Endothelial cell of umbilical vein (primary cell): ENCODE data around the gene RPLP1. TPM values are rescaled to one million over a fixed set of nuclear protein-coding genes. Genes with fewer than 3 reads are reported as not detected.

Source experiments
- BruUV-seq: library from RNA; stranded (reverse); fragments of 400-500 nt; replicated peaks from 2 replicates; lab custom pipeline; 2021; lab: Mats Ljungman, UMichigan
- CTCF ChIA-PET: fragments of 300-600, 350-600 bp; sonication (Branson Sonifier 250); formaldehyde crosslinking; loops from one replicate; lab custom pipeline; 2021; ENCODE audit warnings: antibody characterized with exemption, inconsistent platforms; lab: Charles Lee
- POLR2A ChIA-PET: fragments of 300-600, 350-600 bp; sonication (Branson Sonifier 250); formaldehyde crosslinking; loops from one replicate; lab custom pipeline; 2021; ENCODE audit warnings: antibody characterized with exemption, inconsistent platforms; lab: Charles Lee
- DNase-seq: peaks from one replicate; pipeline ENCODE4 v3.0.0-alpha.2; 2011; ENCODE audit warnings: low read depth, low spot score
- FAIRE-seq: peaks from 2 replicates; lab custom pipeline; 2011; peaks lifted over from hg19 to GRCh38; lab: Jason Lieb, UNC
- H2AFZ ChIP-seq: 2 replicates; pipeline ENCODE4 v1.6.0; 2012; ENCODE audit warnings: low read depth, low read length, control low read depth, inconsistent platforms
- H3K27ac ChIP-seq: 2 replicates; pipeline ENCODE4 v1.5.1; 2011; ENCODE audit warnings: low read depth, mild to moderate bottlenecking, control low read depth, low read length, moderate library complexity; ENCODE audit not compliant: insufficient read depth
- H3K27me3 ChIP-seq, 2 experiments: 2 replicates each; pipeline versions ENCODE4 v1.6.0 to v1.6.1; 2011; ENCODE audit warnings: low read length in 2 of 2, mixed read lengths in 1 of 2; ENCODE audit not compliant: control insufficient read depth in 2 of 2, insufficient read depth in 2 of 2
- H3K36me3 ChIP-seq, 2 experiments: 2 replicates in 1 of 2; 3 replicates in 1 of 2; pipeline ENCODE4 v1.5.1; 2011; ENCODE audit warnings: low read length in 2 of 2, mild to moderate bottlenecking in 1 of 2, moderate library complexity in 1 of 2; ENCODE audit not compliant: control insufficient read depth in 2 of 2, insufficient read depth in 2 of 2; ENCODE audit errors: extremely low read depth in 1 of 2
- H3K4me1 ChIP-seq: 3 replicates; pipeline ENCODE4 v1.5.1; 2011; ENCODE audit warnings: mild to moderate bottlenecking, low read length; ENCODE audit not compliant: control insufficient read depth, insufficient read depth; ENCODE audit errors: extremely low read depth
- H3K4me2 ChIP-seq: 2 replicates; pipeline ENCODE4 v1.6.1; 2011; ENCODE audit warnings: low read length, control low read depth, mixed read lengths; ENCODE audit not compliant: insufficient read depth
- H3K4me3 ChIP-seq, 3 experiments: fragments of 200-600 bp in 1 of 3; sonication (generic), shearing (Covaris generic) in 1 of 3; replicated peaks in 1 of 3; 2 replicates each; pipeline ENCODE4 v1.5.1; 2011 to 2016; ENCODE audit warnings: control low read depth in 3 of 3, low read length in 3 of 3, mild to moderate bottlenecking in 2 of 3, inconsistent platforms in 1 of 3, low read depth in 1 of 3, moderate library complexity in 1 of 3; ENCODE audit not compliant: insufficient read depth in 1 of 3
- H3K79me2 ChIP-seq: 2 replicates; pipeline ENCODE4 v1.6.0; 2012; ENCODE audit warnings: low read length, inconsistent platforms; ENCODE audit not compliant: control insufficient read depth, insufficient read depth
- H3K9ac ChIP-seq: replicated peaks from 2 replicates; pipeline ENCODE3; 2011; ENCODE audit warnings: low read length, control low read depth; ENCODE audit not compliant: insufficient read depth; ENCODE audit errors: extremely low read depth
- H3K9me1 ChIP-seq: replicated peaks from 3 replicates; pipeline ENCODE4 v1.6.0; 2011; ENCODE audit warnings: mild to moderate bottlenecking, low read length; ENCODE audit not compliant: control insufficient read depth, insufficient read depth; ENCODE audit errors: extremely low read depth
- H3K9me3 ChIP-seq: replicated peaks from 2 replicates; pipeline ENCODE4 v1.5.1; 2012; ENCODE audit warnings: low read length, inconsistent platforms; ENCODE audit not compliant: control insufficient read depth, insufficient read depth
- H4K20me1 ChIP-seq: replicated peaks from 2 replicates; pipeline ENCODE3; 2011; ENCODE audit warnings: mild to moderate bottlenecking, low read length; ENCODE audit not compliant: control insufficient read depth, insufficient read depth; ENCODE audit errors: extremely low read depth
- CTCF ChIP-seq, 2 donors: IDR thresholded peaks; 1 replicate in 1 of 2; 2 replicates in 1 of 2; pipeline ENCODE4 v1.5.1; 2011; ENCODE audit warnings: low read length in 2 of 2, mild to moderate bottlenecking in 2 of 2, moderate library complexity in 2 of 2, control low read depth in 1 of 2, inconsistent platforms in 1 of 2, low read depth in 1 of 2; ENCODE audit not compliant: insufficient read depth in 1 of 2; ENCODE audit errors: extremely low read depth in 1 of 2
- EZH2 ChIP-seq: IDR thresholded peaks from 2 replicates; pipeline ENCODE4 v1.6.1; 2012; ENCODE audit warnings: borderline replicate concordance, low read depth, mild to moderate bottlenecking, moderate library complexity, low read length, inconsistent platforms; ENCODE audit not compliant: severe bottlenecking
- FOS ChIP-seq: IDR thresholded peaks from 2 replicates; pipeline ENCODE4 v1.6.1; 2011; ENCODE audit warnings: mild to moderate bottlenecking, low read length, moderate library complexity, borderline replicate concordance; ENCODE audit not compliant: insufficient read depth
- GATA2 ChIP-seq: IDR thresholded peaks from 2 replicates; pipeline ENCODE4 v1.7.0; 2011; ENCODE audit warnings: low read depth, mild to moderate bottlenecking, moderate library complexity, mixed read lengths, low read length; ENCODE audit not compliant: insufficient read length, insufficient read depth
- JUN ChIP-seq: IDR thresholded peaks from 2 replicates; pipeline ENCODE4 v1.6.1; 2011; ENCODE audit warnings: borderline replicate concordance, low read depth; ENCODE audit not compliant: insufficient read length, insufficient read depth
- MYC ChIP-seq: IDR thresholded peaks from one replicate; pipeline ENCODE4 v1.6.1; 2011; ENCODE audit warnings: mild to moderate bottlenecking, low read depth, low read length
- POLR2A ChIP-seq: IDR thresholded peaks from 2 replicates; pipeline ENCODE4 v1.6.1; 2012; ENCODE audit warnings: low read depth, mild to moderate bottlenecking, control low read depth, low read length
- POLR2AphosphoS5 ChIP-seq: IDR thresholded peaks from 2 replicates; pipeline ENCODE4 v1.6.1; 2012; ENCODE audit warnings: low read depth, mild to moderate bottlenecking, control low read depth, low read length, moderate library complexity; ENCODE audit not compliant: insufficient read depth
- dilution Hi-C: fragments of 300-500 bp; cut with MboI; formaldehyde crosslinking; loops from one replicate; pipeline ENCODE4 v1.15.0; 2019; ENCODE audit warnings: low sequenced_read_pairs; ENCODE audit not compliant: extremely low pct_ligation_motif_present
- intact Hi-C: fragments of 100-400 bp; cut with micrococcal nuclease; formaldehyde crosslinking; loops from one replicate; pipeline ENCODE4 v1.10.0; 2022
- polyA plus RNA-seq, 4 experiments: library from polyadenylated mRNA; depleted of rRNA in 3 of 4; stranded (reverse) in 3 of 4; unstranded in 1 of 4; fragments of >200 nt; gene quantifications; 2 replicates each; pipeline versions ENCODE4 v1.2.1 to v1.2.3, GENCODE V29; 2011 to 2012; ENCODE audit warnings: missing spikeins in 1 of 4
- total RNA-seq: library from RNA; stranded (reverse); gene quantifications from 2 replicates; pipeline ENCODE4 v1.2.3, GENCODE V29; 2021
- TF ChIP-seq, protein P1 (sequence below): IDR thresholded peaks from 2 replicates; pipeline ENCODE4 v1.6.1; 2011; ENCODE audit not compliant: insufficient read depth, insufficient read length

The RPLP1 gene
- total and polyA plus RNA-seq, 2 donors (not counting 3 experiments of a cell fraction or from before 2014, with no cell fraction given): 1,603 to 2,985 TPM

- peaks cover 0 to 20% of the 10 kb centered on the region in 2 experiments for H3K36me3 ChIP-seq
- DNase-seq: no peak
- no peaks in the 10 kb centered on the region for H3K27me3 ChIP-seq
- dilution Hi-C loops (no loop called here), intact Hi-C loops (no loop called here)
- FAIRE-seq: no peak
- BruUV-seq: no TSS peak
- no peak overlapping the region for H3K4me2 ChIP-seq
- no peaks in the 10 kb centered on the region for H3K4me1 ChIP-seq
- H3K27ac ChIP-seq: no peak overlapping the region
- H4K20me1 ChIP-seq: no peaks in the 10 kb centered on the region
- no peak overlapping the region for H3K4me3 ChIP-seq
- ChIA-PET CTCF (no interaction called here), POLR2A (no interaction called here)
- no peak overlapping the region for H3K9ac ChIP-seq
- peaks cover 39% of the 10 kb centered on the region for H3K79me2 ChIP-seq
- TF ChIP-seq JUN (no peak), GATA2 (no peak), MYC (no peak), EZH2 (no peak), POLR2AphosphoS5 (no peak), POLR2A (no peak), CTCF (IDR thresholded peaks at IDR 0.05; ENCODE audit: extremely low read depth in 1 of 2, insufficient read depth in 1 of 2, low read depth in 1 of 2, low read length in 2 of 2) (no peak), FOS (no peak)
- TF ChIP-seq, protein P1, sequence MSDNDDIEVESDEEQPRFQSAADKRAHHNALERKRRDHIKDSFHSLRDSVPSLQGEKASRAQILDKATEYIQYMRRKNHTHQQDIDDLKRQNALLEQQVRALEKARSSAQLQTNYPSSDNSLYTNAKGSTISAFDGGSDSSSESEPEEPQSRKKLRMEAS: no peak
- no peak overlapping the region for H2AFZ ChIP-seq
- H3K9me3 ChIP-seq: no peaks in the 10 kb centered on the region
- H3K9me1 ChIP-seq: no peaks in the 10 kb centered on the region
These were observed 30.2 kb upstream of the RPLP1 start for GRCh38 chr15:69422336-69422895.
